Activated T-cell treated with anti-CD3 and anti-CD28 coated beads, Interleukin-2, amount 50 U/mL, for 72 hours (primary cell): ENCODE data around the gene SAMD1. TPM values are rescaled to one million over a fixed set of nuclear protein-coding genes. Genes with fewer than 3 reads are reported as not detected.

Experiments
- ATAC-seq, 2 donors: fragments of 150-1000 bp; cut with Tn5 transposase; replicated peaks in 1 of 2; 2 replicates each; pipeline ENCODE4 v1.10.0; 2021; ENCODE audit warnings: moderate library complexity in 2 of 2, mild to moderate bottlenecking in 1 of 2
- DNase-seq, 2 donors: peaks; one replicate each; pipeline ENCODE4 v3.0.0; 2021 to 2022; ENCODE audit warnings: mixed read lengths in 1 of 2
- H3K27ac Mint-ChIP-seq: one replicate; pipeline ENCODE4 v1.8.0; 2022; ENCODE audit warnings: mild to moderate bottlenecking, moderate library complexity, mixed read lengths
- H3K27me3 Mint-ChIP-seq: one replicate; pipeline ENCODE4 v1.8.0; 2022; ENCODE audit warnings: low read depth, mixed read lengths
- H3K36me3 Mint-ChIP-seq, 2 donors: one replicate each; pipeline ENCODE4 v1.8.0; 2022; ENCODE audit warnings: mixed read lengths in 2 of 2, mild to moderate bottlenecking in 1 of 2; ENCODE audit not compliant: insufficient read depth in 2 of 2
- H3K4me1 Mint-ChIP-seq: one replicate; pipeline ENCODE4 v1.8.0; 2022; ENCODE audit warnings: low read depth, mixed read lengths
- H3K4me3 Mint-ChIP-seq, 2 donors: one replicate each; pipeline ENCODE4 v1.8.0; 2022; ENCODE audit warnings: mild to moderate bottlenecking in 2 of 2, mixed read lengths in 2 of 2, moderate library complexity in 2 of 2
- H3K9me3 Mint-ChIP-seq, 2 donors: one replicate each; pipeline ENCODE4 v1.8.0; 2022; ENCODE audit warnings: mixed read lengths in 2 of 2
- total RNA-seq, 2 donors: library from RNA; stranded (reverse); gene quantifications; one replicate each; pipeline ENCODE4 v1.2.3, GENCODE V29; 2022

SAMD1 gene
- total RNA-seq, 2 donors from 2014 or later, result 41.6 to 77.1 TPM

GRCh38 chr19:14107581-14108461, 17.3 kb upstream of the SAMD1 start:
- no peaks in the 10 kb centered on the region for H3K36me3 Mint-ChIP-seq
- no peaks in the 10 kb centered on the region for H3K27me3 Mint-ChIP-seq
- peaks cover 12% of the 10 kb centered on the region for H3K4me1 Mint-ChIP-seq
- H3K4me3 Mint-ChIP-seq, result no peak overlapping the region
- H3K9me3 Mint-ChIP-seq, result no peaks in the 10 kb centered on the region
- H3K27ac Mint-ChIP-seq, result no peak overlapping the region
- no peak for ATAC-seq
- no peak for DNase-seq

- ATAC-seq, result no peak
These were observed 16.3 kb upstream of the SAMD1 start for GRCh38 chr19:14106840-14107239.

GRCh38 chr19:14105680-14106079, 15.1 kb upstream of the SAMD1 start:
- Mint-ChIP-seq H3K9me3 (no peaks in the 10 kb centered on the region), H3K4me1 (peaks cover 4% of the 10 kb centered on the region), H3K27me3 (no peaks in the 10 kb centered on the region), H3K4me3 (no peak overlapping the region), H3K27ac (no peak overlapping the region), H3K36me3 (no peaks in the 10 kb centered on the region)
- ATAC-seq, result no peak
- no peak for DNase-seq

More at GRCh38 chr19:14106840-14107239, 16.3 kb upstream of the SAMD1 start:
- no peak for DNase-seq
- H3K36me3 Mint-ChIP-seq, result no peaks in the 10 kb centered on the region
- H3K4me3 Mint-ChIP-seq, result no peak overlapping the region
- no peaks in the 10 kb centered on the region for H3K27me3 Mint-ChIP-seq
- no peak overlapping the region for H3K27ac Mint-ChIP-seq
- peaks cover 9% of the 10 kb centered on the region for H3K4me1 Mint-ChIP-seq
- no peaks in the 10 kb centered on the region for H3K9me3 Mint-ChIP-seq

GRCh38 chr19:14103310-14103709, 12.8 kb upstream of the SAMD1 start:
- Mint-ChIP-seq H3K27ac (no peak overlapping the region), H3K4me1 (no peaks in the 10 kb centered on the region), H3K36me3 (no peaks in the 10 kb centered on the region), H3K27me3 (no peaks in the 10 kb centered on the region), H3K9me3 (no peaks in the 10 kb centered on the region), H3K4me3 (no peak overlapping the region)
- DNase-seq (no peak), ATAC-seq (no peak)

- Mint-ChIP-seq H3K9me3 (no peaks in the 10 kb centered on the region), H3K4me1 (no peaks in the 10 kb centered on the region), H3K4me3 (no peak overlapping the region), H3K27me3 (no peaks in the 10 kb centered on the region), H3K27ac (no peak overlapping the region), H3K36me3 (no peaks in the 10 kb centered on the region)
- DNase-seq (no peak), ATAC-seq (no peak)
These were observed 12.2 kb upstream of the SAMD1 start for GRCh38 chr19:14102756-14103155.

GRCh38 chr19:14102102-14102696, 11.6 kb upstream of the SAMD1 start:
- no peak overlapping the region for H3K27ac Mint-ChIP-seq
- DNase-seq (no peak), ATAC-seq (no peak)
- no peaks in the 10 kb centered on the region for H3K4me1 Mint-ChIP-seq
- H3K9me3 Mint-ChIP-seq, result no peaks in the 10 kb centered on the region
- H3K4me3 Mint-ChIP-seq, result no peak overlapping the region
- no peaks in the 10 kb centered on the region for H3K27me3 Mint-ChIP-seq
- peaks cover 0 to under 1% of the 10 kb centered on the region in 2 donors for H3K36me3 Mint-ChIP-seq

GRCh38 chr19:14101003-14101545, 10.5 kb upstream of the SAMD1 start:
- no peak for DNase-seq
- no peaks in the 10 kb centered on the region for H3K27me3 Mint-ChIP-seq
- H3K27ac Mint-ChIP-seq, result no peak overlapping the region
- H3K4me1 Mint-ChIP-seq, result no peaks in the 10 kb centered on the region
- no peak for ATAC-seq
- no peak overlapping the region for H3K4me3 Mint-ChIP-seq
- peaks cover 0 to 2% of the 10 kb centered on the region in 2 donors for H3K36me3 Mint-ChIP-seq
- no peaks in the 10 kb centered on the region for H3K9me3 Mint-ChIP-seq

GRCh38 chr19:14097532-14098151, 7.1 kb upstream of the SAMD1 start:
- Mint-ChIP-seq H3K9me3 (peaks cover 2 to 4% of the 10 kb centered on the region in 2 donors), H3K27me3 (no peaks in the 10 kb centered on the region), H3K36me3 (peaks cover 5 to 14% of the 10 kb centered on the region in 2 donors), H3K27ac (no peak overlapping the region), H3K4me1 (no peaks in the 10 kb centered on the region), H3K4me3 (no peak overlapping the region)
- no peak for ATAC-seq
- DNase-seq, result no peak

- peaks cover 2 to 4% of the 10 kb centered on the region in 2 donors for H3K9me3 Mint-ChIP-seq
- ATAC-seq, result no peak
- H3K36me3 Mint-ChIP-seq, result peaks cover 5 to 19% of the 10 kb centered on the region in 2 donors
- H3K27ac Mint-ChIP-seq, result no peak overlapping the region
- DNase-seq, result no peak
- H3K4me3 Mint-ChIP-seq, result no peak overlapping the region
- no peaks in the 10 kb centered on the region for H3K27me3 Mint-ChIP-seq
- peaks cover 9% of the 10 kb centered on the region for H3K4me1 Mint-ChIP-seq
These were observed 5.9 kb upstream of the SAMD1 start for GRCh38 chr19:14096272-14096992.

GRCh38 chr19:14094854-14095253, 4.3 kb upstream of the SAMD1 start:
- Mint-ChIP-seq H3K9me3 (peaks cover 2 to 4% of the 10 kb centered on the region in 2 donors), H3K27me3 (no peaks in the 10 kb centered on the region), H3K36me3 (peaks cover 5 to 20% of the 10 kb centered on the region in 2 donors), H3K27ac (no peak overlapping the region), H3K4me1 (peaks cover 10% of the 10 kb centered on the region), H3K4me3 (no peak overlapping the region)
- no peak for DNase-seq
- no peak for ATAC-seq

- H3K27me3 Mint-ChIP-seq, result no peaks in the 10 kb centered on the region
- peaks cover 9 to 26% of the 10 kb centered on the region in 2 donors for H3K36me3 Mint-ChIP-seq
- H3K4me3 Mint-ChIP-seq, result peak overlapping the region; percentile 7 to 57
- H3K4me1 Mint-ChIP-seq, result peaks cover 15% of the 10 kb centered on the region
- peaks cover 2 to 4% of the 10 kb centered on the region in 2 donors for H3K9me3 Mint-ChIP-seq
- ATAC-seq (no peak), DNase-seq (no peak)
- H3K27ac Mint-ChIP-seq, result peak overlapping the region; percentile 63
These were observed 2.7 kb upstream of the SAMD1 start for GRCh38 chr19:14093117-14093823.

GRCh38 chr19:14091813-14092462, 1.4 kb upstream of the SAMD1 start:
- DNase-seq, result peak; percentile 56 to 73
- H3K4me1 Mint-ChIP-seq, result peaks cover 15% of the 10 kb centered on the region
- no peaks in the 10 kb centered on the region for H3K27me3 Mint-ChIP-seq
- H3K27ac Mint-ChIP-seq, result peak overlapping the region; percentile 97
- ATAC-seq, result peak; percentile 21 to 27
- peak overlapping the region; percentile 98 for H3K4me3 Mint-ChIP-seq
- peaks cover 2 to 4% of the 10 kb centered on the region in 2 donors for H3K9me3 Mint-ChIP-seq
- H3K36me3 Mint-ChIP-seq, result peaks cover 9 to 25% of the 10 kb centered on the region in 2 donors
